Hippocampal formation (tissue), 2 donors: ENCODE results near the gene PTPRN2.

Experiments used
- DNase-seq, 2 donors: peaks; one replicate each; lab custom pipeline; 2025; lab: John Stamatoyannopoulos, UW

The PTPRN2 gene

GRCh38 chr7:157532068-157532467 lies 1055.6 kb downstream of the PTPRN2 start:
- no peak for DNase-seq

- no peak for DNase-seq
Measured at GRCh38 chr7:157529768-157530560, 1057.7 kb downstream of the PTPRN2 start.

GRCh38 chr7:157528785-157529341 lies 1058.8 kb downstream of the PTPRN2 start:
- no peak for DNase-seq

- no peak for DNase-seq
Measured at GRCh38 chr7:157527686-157528085, 1059.9 kb downstream of the PTPRN2 start.

- DNase-seq: no peak
Measured at GRCh38 chr7:157526913-157527634, 1060.5 kb downstream of the PTPRN2 start.

- DNase-seq: no peak
Measured at GRCh38 chr7:157526005-157526912, 1061.4 kb downstream of the PTPRN2 start.

GRCh38 chr7:157525491-157525915 lies 1062.1 kb downstream of the PTPRN2 start:
- DNase-seq: no peak

- no peak for DNase-seq
Measured at GRCh38 chr7:157524731-157525130, 1062.9 kb downstream of the PTPRN2 start.

GRCh38 chr7:157523766-157524421 lies 1063.7 kb downstream of the PTPRN2 start:
- DNase-seq: no peak

GRCh38 chr7:157523371-157523765 lies 1064.3 kb downstream of the PTPRN2 start:
- no peak for DNase-seq

GRCh38 chr7:157522954-157523353 lies 1064.7 kb downstream of the PTPRN2 start:
- no peak for DNase-seq

- DNase-seq: no peak
Measured at GRCh38 chr7:157522189-157522588, 1065.4 kb downstream of the PTPRN2 start.

- DNase-seq: no peak
Measured at GRCh38 chr7:157521752-157522151, 1065.9 kb downstream of the PTPRN2 start.

GRCh38 chr7:157521061-157521731 lies 1066.4 kb downstream of the PTPRN2 start:
- DNase-seq: no peak

GRCh38 chr7:157520249-157520648 lies 1067.4 kb downstream of the PTPRN2 start:
- no peak for DNase-seq

- DNase-seq: no peak
Measured at GRCh38 chr7:157519798-157520244, 1067.8 kb downstream of the PTPRN2 start.

GRCh38 chr7:157519246-157519645 lies 1068.4 kb downstream of the PTPRN2 start:
- DNase-seq: no peak

GRCh38 chr7:157518514-157519175 lies 1069.0 kb downstream of the PTPRN2 start:
- no peak for DNase-seq

GRCh38 chr7:157517782-157518513 lies 1069.7 kb downstream of the PTPRN2 start:
- no peak for DNase-seq
